NCI-H1105 (cell line): ENCODE results near the gene NR4A3.
A peak's percentile ranks its signal among the peaks of the same experiment; 100 is the strongest.

ENCODE experiments used
- DNase-seq: peaks from one replicate; lab custom pipeline; 2025; lab: John Stamatoyannopoulos, UW

The NR4A3 gene

GRCh38 chr9:99878651-99879050, 57.0 kb downstream of the NR4A3 start:
- DNase-seq: no peak

- no peak for DNase-seq
Observed at GRCh38 chr9:99881769-99882168, 60.1 kb downstream of the NR4A3 start.

GRCh38 chr9:99885747-99886146, 64.1 kb downstream of the NR4A3 start:
- no peak for DNase-seq

- no peak for DNase-seq
Observed at GRCh38 chr9:99889120-99889519, 67.4 kb downstream of the NR4A3 start.

- no peak for DNase-seq
Observed at GRCh38 chr9:99894826-99895225, 73.1 kb downstream of the NR4A3 start.

- DNase-seq: no peak
Observed at GRCh38 chr9:99895510-99895909, 73.8 kb downstream of the NR4A3 start.

GRCh38 chr9:99896119-99896518, 74.4 kb downstream of the NR4A3 start:
- DNase-seq: no peak

GRCh38 chr9:99903393-99903792, 81.7 kb downstream of the NR4A3 start:
- no peak for DNase-seq

- no peak for DNase-seq
Observed at GRCh38 chr9:99905833-99906402, 84.2 kb downstream of the NR4A3 start.

- peak; percentile 72 for DNase-seq
Observed at GRCh38 chr9:99906403-99907207, 84.9 kb downstream of the NR4A3 start, which contains the start of gene STX17. STX17 (plus strand) TSS chr9:99906654; CDS start chr9:99915240, 8,586 bp downstream.

GRCh38 chr9:99907208-99907532, 85.5 kb downstream of the NR4A3 start:
- no peak for DNase-seq

GRCh38 chr9:99911600-99911999, 89.9 kb downstream of the NR4A3 start:
- no peak for DNase-seq
